ENCODE measurements around the gene SDK1. TPM values are rescaled to one million over a fixed set of nuclear protein-coding genes. Genes with fewer than 3 reads are reported as not detected.

The SDK1 gene
- total RNA-seq, 4 donors from 2014 or later = under 0.01 to 16.2 (median 7.2) TPM

GRCh38 chr7:4245866-4246470, 944.9 kb downstream of the SDK1 start:
- TF ChIP-seq POLR2A (IDR thresholded peaks at IDR 0.05) = no peak
- TF ChIP-seq, protein P1, sequence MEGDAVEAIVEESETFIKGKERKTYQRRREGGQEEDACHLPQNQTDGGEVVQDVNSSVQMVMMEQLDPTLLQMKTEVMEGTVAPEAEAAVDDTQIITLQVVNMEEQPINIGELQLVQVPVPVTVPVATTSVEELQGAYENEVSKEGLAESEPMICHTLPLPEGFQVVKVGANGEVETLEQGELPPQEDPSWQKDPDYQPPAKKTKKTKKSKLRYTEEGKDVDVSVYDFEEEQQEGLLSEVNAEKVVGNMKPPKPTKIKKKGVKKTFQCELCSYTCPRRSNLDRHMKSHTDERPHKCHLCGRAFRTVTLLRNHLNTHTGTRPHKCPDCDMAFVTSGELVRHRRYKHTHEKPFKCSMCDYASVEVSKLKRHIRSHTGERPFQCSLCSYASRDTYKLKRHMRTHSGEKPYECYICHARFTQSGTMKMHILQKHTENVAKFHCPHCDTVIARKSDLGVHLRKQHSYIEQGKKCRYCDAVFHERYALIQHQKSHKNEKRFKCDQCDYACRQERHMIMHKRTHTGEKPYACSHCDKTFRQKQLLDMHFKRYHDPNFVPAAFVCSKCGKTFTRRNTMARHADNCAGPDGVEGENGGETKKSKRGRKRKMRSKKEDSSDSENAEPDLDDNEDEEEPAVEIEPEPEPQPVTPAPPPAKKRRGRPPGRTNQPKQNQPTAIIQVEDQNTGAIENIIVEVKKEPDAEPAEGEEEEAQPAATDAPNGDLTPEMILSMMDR (IDR thresholded peaks at IDR 0.05) = no peak
- H3K27ac ChIP-seq = no peak overlapping the region
- no peaks in the 10 kb centered on the region for H3K9me3 ChIP-seq
- H3K4me1 ChIP-seq = no peaks in the 10 kb centered on the region
- H3K4me3 ChIP-seq = no peak overlapping the region
- no peak for DNase-seq
- no peaks in the 10 kb centered on the region for H3K27me3 ChIP-seq
- H3K36me3 ChIP-seq = no peaks in the 10 kb centered on the region
- intact Hi-C loops (cut with DNase I; ENCODE audit: low total_unique reads) = no loop called here

GRCh38 chr7:4246536-4246935, 945.5 kb downstream of the SDK1 start:
- Histone ChIP-seq H3K27me3 (no peaks in the 10 kb centered on the region), H3K4me1 (no peaks in the 10 kb centered on the region), H3K4me3 (no peak overlapping the region), H3K36me3 (no peaks in the 10 kb centered on the region), H3K27ac (no peak overlapping the region), H3K9me3 (peaks cover 0 to 5% of the 10 kb centered on the region in 2 donors)
- intact Hi-C loops (cut with DNase I; ENCODE audit: low total_unique reads) = no loop called here
- DNase-seq = no peak
- TF ChIP-seq, protein P1 (IDR thresholded peaks at IDR 0.05) = no peak
- TF ChIP-seq POLR2A (IDR thresholded peaks at IDR 0.05) = no peak

- H3K4me3 ChIP-seq = no peak overlapping the region
- TF ChIP-seq POLR2A (IDR thresholded peaks at IDR 0.05) = no peak
- TF ChIP-seq, protein P1 (IDR thresholded peaks at IDR 0.05) = no peak
- H3K9me3 ChIP-seq = peaks cover 0 to 8% of the 10 kb centered on the region in 2 donors
- intact Hi-C loops (cut with DNase I; ENCODE audit: low total_unique reads) = no loop called here
- no peaks in the 10 kb centered on the region for H3K36me3 ChIP-seq
- no peaks in the 10 kb centered on the region for H3K4me1 ChIP-seq
- H3K27me3 ChIP-seq = no peaks in the 10 kb centered on the region
- no peak for DNase-seq
- H3K27ac ChIP-seq = no peak overlapping the region
Observed at GRCh38 chr7:4247106-4247876, 946.2 kb downstream of the SDK1 start.

DNA sequence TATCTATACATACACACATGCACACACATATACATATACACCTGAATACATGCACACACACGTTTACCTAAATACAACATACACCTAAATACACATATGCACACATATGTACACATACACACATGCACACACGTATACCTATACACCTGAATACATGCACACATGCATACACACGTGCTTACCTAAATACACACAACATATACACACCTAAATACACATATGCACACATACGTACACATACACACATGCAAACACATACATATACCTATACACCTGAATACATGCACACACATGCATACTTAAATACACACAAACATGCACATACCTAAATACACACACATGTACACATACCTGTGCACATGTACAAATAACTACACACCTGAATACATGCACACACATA, 947.2 kb downstream of the SDK1 start:
- H3K4me3 ChIP-seq = no peak overlapping the region
- H3K36me3 ChIP-seq = no peaks in the 10 kb centered on the region
- no peak overlapping the region for H3K27ac ChIP-seq
- no peaks in the 10 kb centered on the region for H3K27me3 ChIP-seq
- no peak for DNase-seq
- H3K4me1 ChIP-seq = no peaks in the 10 kb centered on the region
- intact Hi-C loops (cut with DNase I; ENCODE audit: low total_unique reads) = no loop called here
- H3K9me3 ChIP-seq = peaks cover 0 to 8% of the 10 kb centered on the region in 2 donors
- TF ChIP-seq, protein P1 (IDR thresholded peaks at IDR 0.05) = no peak
- TF ChIP-seq POLR2A (IDR thresholded peaks at IDR 0.05) = no peak

GRCh38 chr7:4249241-4249640, 948.2 kb downstream of the SDK1 start:
- H3K9me3 ChIP-seq = peaks cover 0 to 8% of the 10 kb centered on the region in 2 donors
- H3K27ac ChIP-seq = no peak overlapping the region
- no peaks in the 10 kb centered on the region for H3K27me3 ChIP-seq
- H3K4me1 ChIP-seq = no peaks in the 10 kb centered on the region
- no peak for DNase-seq
- H3K4me3 ChIP-seq = no peak overlapping the region
- no peaks in the 10 kb centered on the region for H3K36me3 ChIP-seq
- TF ChIP-seq, protein P1 (IDR thresholded peaks at IDR 0.05) = no peak
- TF ChIP-seq POLR2A (IDR thresholded peaks at IDR 0.05) = no peak
- intact Hi-C loops (cut with DNase I; ENCODE audit: low total_unique reads) = no loop called here

All from uterus (tissue), 4 donors.